GM18858 (cell line): Measurements from ENCODE around the gene COA7.

Experiments used
- ATAC-seq: cut with Tn5 transposase; IDR thresholded peaks from one replicate; pipeline ENCODE4 v1.9.1; 2021; ENCODE audit not compliant: unreplicated experiment

COA7 gene

GRCh38 chr1:52636721-52637695 is 61.1 kb downstream of the COA7 start:
- ATAC-seq = peak; percentile 67

- no peak for ATAC-seq
Measured at GRCh38 chr1:52635321-52636089, 62.6 kb downstream of the COA7 start.
